Measurements from ENCODE around the gene TTLL13. TPM values are rescaled to one million over a fixed set of nuclear protein-coding genes. Genes with fewer than 3 reads are reported as not detected.

The TTLL13 gene
- total RNA-seq, 1 experiment from 2014 or later, result 1.0 TPM

DNA sequence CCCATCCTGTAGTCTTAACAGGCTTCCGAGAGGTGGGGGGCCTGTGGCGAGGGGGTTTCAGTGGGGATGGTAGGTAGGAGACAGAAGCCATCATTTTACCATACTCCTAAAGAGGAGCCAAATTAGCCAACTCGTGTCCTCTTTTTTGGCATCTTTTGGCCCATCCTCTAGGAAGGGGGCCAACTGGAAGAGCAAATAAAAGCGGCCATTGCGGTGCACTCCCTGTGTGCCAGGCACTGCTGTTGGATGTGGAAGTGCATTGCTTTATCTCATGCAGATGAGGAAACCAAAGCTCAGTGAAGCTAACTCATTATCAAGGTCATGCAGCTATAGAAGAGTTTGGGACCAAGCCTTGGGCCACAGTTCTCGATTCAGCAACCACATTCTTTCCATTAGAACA is 42.1 kb upstream of the TTLL13 start:
- TF ChIP-seq SIN3A (IDR thresholded peaks at IDR 0.05; ENCODE audit: low read depth), result no peak
- no peak for TF ChIP-seq CEBPB (IDR thresholded peaks at IDR 0.05; ENCODE audit: low read depth)
- no peak for TF ChIP-seq EGR1 (IDR thresholded peaks at IDR 0.05; ENCODE audit: low read depth)
- no peak for TF ChIP-seq YY1 (IDR thresholded peaks at IDR 0.05; ENCODE audit: extremely low read depth, insufficient replicate concordance, low read depth, low read length)
- TF ChIP-seq, protein P1, sequence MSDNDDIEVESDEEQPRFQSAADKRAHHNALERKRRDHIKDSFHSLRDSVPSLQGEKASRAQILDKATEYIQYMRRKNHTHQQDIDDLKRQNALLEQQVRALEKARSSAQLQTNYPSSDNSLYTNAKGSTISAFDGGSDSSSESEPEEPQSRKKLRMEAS (IDR thresholded peaks at IDR 0.05), result no peak
- TF ChIP-seq, protein P2, sequence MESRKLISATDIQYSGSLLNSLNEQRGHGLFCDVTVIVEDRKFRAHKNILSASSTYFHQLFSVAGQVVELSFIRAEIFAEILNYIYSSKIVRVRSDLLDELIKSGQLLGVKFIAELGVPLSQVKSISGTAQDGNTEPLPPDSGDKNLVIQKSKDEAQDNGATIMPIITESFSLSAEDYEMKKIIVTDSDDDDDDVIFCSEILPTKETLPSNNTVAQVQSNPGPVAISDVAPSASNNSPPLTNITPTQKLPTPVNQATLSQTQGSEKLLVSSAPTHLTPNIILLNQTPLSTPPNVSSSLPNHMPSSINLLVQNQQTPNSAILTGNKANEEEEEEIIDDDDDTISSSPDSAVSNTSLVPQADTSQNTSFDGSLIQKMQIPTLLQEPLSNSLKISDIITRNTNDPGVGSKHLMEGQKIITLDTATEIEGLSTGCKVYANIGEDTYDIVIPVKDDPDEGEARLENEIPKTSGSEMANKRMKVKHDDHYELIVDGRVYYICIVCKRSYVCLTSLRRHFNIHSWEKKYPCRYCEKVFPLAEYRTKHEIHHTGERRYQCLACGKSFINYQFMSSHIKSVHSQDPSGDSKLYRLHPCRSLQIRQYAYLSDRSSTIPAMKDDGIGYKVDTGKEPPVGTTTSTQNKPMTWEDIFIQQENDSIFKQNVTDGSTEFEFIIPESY (IDR thresholded peaks at IDR 0.05; ENCODE audit: extremely low read depth, insufficient replicate concordance, low read length), result no peak
- TF ChIP-seq POLR2A (IDR thresholded peaks at IDR 0.05; ENCODE audit: borderline replicate concordance, extremely low read depth, insufficient read depth, insufficient read length), result no peak
- TF ChIP-seq SP1 (IDR thresholded peaks at IDR 0.05; ENCODE audit: low read depth), result no peak
- TF ChIP-seq SRF (IDR thresholded peaks at IDR 0.05; ENCODE audit: low read depth), result no peak
- no peak for TF ChIP-seq POLR2AphosphoS5 (IDR thresholded peaks at IDR 0.05; ENCODE audit: low read depth, low read length)
- TF ChIP-seq, protein P3, sequence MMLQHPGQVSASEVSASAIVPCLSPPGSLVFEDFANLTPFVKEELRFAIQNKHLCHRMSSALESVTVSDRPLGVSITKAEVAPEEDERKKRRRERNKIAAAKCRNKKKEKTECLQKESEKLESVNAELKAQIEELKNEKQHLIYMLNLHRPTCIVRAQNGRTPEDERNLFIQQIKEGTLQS (IDR thresholded peaks at IDR 0.05), result no peak
- no peak for TF ChIP-seq ZNF274 (IDR thresholded peaks at IDR 0.05; ENCODE audit: low read depth, low read length)
- POLR2A ChIA-PET, result no interaction called here
- Histone ChIP-seq H3K36me3 (ENCODE audit: control insufficient read depth in 1 of 2, insufficient read depth in 2 of 2, low read length in 2 of 2) (peaks cover 2 to 21% of the 10 kb centered on the region in 2 experiments; a peak in 3 of 4 replicates), H3K9ac (ENCODE audit: low read length) (no peak overlapping the region), H3K9me3 (ENCODE audit: control insufficient read depth in 1 of 2, insufficient read depth in 1 of 2, low read depth in 1 of 2, low read length in 2 of 2) (no peaks in the 10 kb centered on the region), H3K79me2 (ENCODE audit: insufficient read depth, low read length) (peaks cover 83% of the 10 kb centered on the region), H3K4me3 (replicated peaks in 1 of 2; ENCODE audit: low read depth in 1 of 2, low read length in 2 of 2) (no peak overlapping the region), H3K27ac (ENCODE audit: low read depth, low read length) (no peak overlapping the region), H3K9me2 (ENCODE audit: insufficient read depth) (no peaks in the 10 kb centered on the region), H3K27me3 (ENCODE audit: insufficient read depth, low read length) (no peaks in the 10 kb centered on the region), H3K4me2 (ENCODE audit: low read length) (no peak overlapping the region), H2AFZ (ENCODE audit: low read depth, low read length, poor library complexity, severe bottlenecking) (no peak overlapping the region), H4K20me1 (ENCODE audit: insufficient read depth) (no peaks in the 10 kb centered on the region), H3K4me1 (ENCODE audit: control insufficient read depth in 1 of 2, insufficient read depth in 2 of 2, low read length in 2 of 2) (peaks cover 34 to 76% of the 10 kb centered on the region in 2 experiments)
- ATAC-seq (no peak), DNase-seq (ENCODE audit: low read depth, low spot score) (no peak)
- intact Hi-C loops (cut with micrococcal nuclease), result no loop called here
- CTCF ChIA-PET, result no interaction called here
- RAD21 ChIA-PET (ENCODE audit: low non-redundant PET in 1 of 2, low total read pairs in 2 of 2, uncharacterized antibody in 2 of 2, unreplicated experiment in 2 of 2), result no interaction called here
- no TSS peak for BruUV-seq (replicated peaks)
